HG03095 (cell line): Measurements from ENCODE around the gene ZCCHC7.
"Not testable (repeated sequence)": the region's sequence is repeated elsewhere in the genome, so short reads cannot be mapped to it uniquely, and the experiment has no call there.

Experiments
- ATAC-seq: cut with Tn5 transposase; IDR thresholded peaks from one replicate; pipeline ENCODE4 v1.9.1; 2021; ENCODE audit warnings: moderate library complexity; ENCODE audit not compliant: unreplicated experiment

Gene ZCCHC7

GRCh38 chr9:37392272-37392671, 271.9 kb downstream of the ZCCHC7 start:
- no peak for ATAC-seq

- no peak for ATAC-seq
Observed at GRCh38 chr9:37395229-37395628, 274.9 kb downstream of the ZCCHC7 start.

- no peak for ATAC-seq
Observed at GRCh38 chr9:37395663-37396062, 275.3 kb downstream of the ZCCHC7 start.

- not testable (repeated sequence) for ATAC-seq
Observed at GRCh38 chr9:37397948-37398347, 277.6 kb downstream of the ZCCHC7 start.

GRCh38 chr9:37398464-37399025, 278.2 kb downstream of the ZCCHC7 start:
- no peak for ATAC-seq

GRCh38 chr9:37399336-37399735, 279.0 kb downstream of the ZCCHC7 start:
- ATAC-seq = no peak

GRCh38 chr9:37404590-37404989, 284.2 kb downstream of the ZCCHC7 start:
- ATAC-seq = no peak

GRCh38 chr9:37405350-37405749, 285.0 kb downstream of the ZCCHC7 start:
- no peak for ATAC-seq

- no peak for ATAC-seq
Observed at GRCh38 chr9:37405764-37406380, 285.5 kb downstream of the ZCCHC7 start.

- no peak for ATAC-seq
Observed at GRCh38 chr9:37406603-37407401, 286.4 kb downstream of the ZCCHC7 start.

- ATAC-seq = no peak
Observed at GRCh38 chr9:37407468-37407867, 287.1 kb downstream of the ZCCHC7 start.
